HepG2 (cell line): ENCODE data around the gene PNPLA2. TPM values are rescaled to one million over a fixed set of nuclear protein-coding genes. Genes with fewer than 3 reads are reported as not detected.

ENCODE experiments used
- ADNP ChIP-seq: sonication (generic); formaldehyde crosslinking; IDR thresholded peaks from 2 replicates; pipeline ENCODE4 v1.4.0; 2020; ENCODE audit warnings: missing genetic modification reagents
- CBX2 ChIP-seq, 2 experiments: fragments of 200-600 bp in 1 of 2; sonication (generic); formaldehyde crosslinking in 1 of 2; IDR thresholded peaks; 2 replicates each; pipeline versions ENCODE4 v1.7.0 to v1.8.1; 2018 to 2022; ENCODE audit warnings: low read depth in 2 of 2, low read length in 1 of 2, mild to moderate bottlenecking in 1 of 2, missing genetic modification reagents in 1 of 2
- EEA1 ChIP-seq: sonication (generic); formaldehyde crosslinking; IDR thresholded peaks from 2 replicates; pipeline ENCODE4 v1.5.1; 2020; ENCODE audit warnings: mild to moderate bottlenecking, missing genetic modification reagents, borderline replicate concordance
- FOXK1 ChIP-seq: sonication (generic); formaldehyde crosslinking; IDR thresholded peaks from 2 replicates; pipeline ENCODE4 v1.4.0; 2020; ENCODE audit warnings: low read depth, missing genetic modification reagents, borderline replicate concordance
- HDAC1 ChIP-seq: sonication (generic); formaldehyde crosslinking; IDR thresholded peaks from 2 replicates; pipeline ENCODE4 v1.5.1; 2020; ENCODE audit warnings: mild to moderate bottlenecking, missing genetic modification reagents
- HHEX ChIP-seq: IDR thresholded peaks from 2 replicates; pipeline ENCODE4 v1.6.1; 2016; ENCODE audit warnings: control low read depth
- NAIF1 ChIP-seq: sonication (generic); formaldehyde crosslinking; IDR thresholded peaks from 2 replicates; pipeline ENCODE4 v1.5.0; 2020; ENCODE audit warnings: mild to moderate bottlenecking, missing genetic modification reagents, borderline replicate concordance
- NR2F6 ChIP-seq, 2 experiments: IDR thresholded peaks; 2 replicates each; pipeline ENCODE4 v1.6.1; 2016; ENCODE audit warnings: antibody characterized with exemption in 1 of 2, mild to moderate bottlenecking in 1 of 2
- PCBP2 ChIP-seq: fragments of 200-400 bp; formaldehyde crosslinking; optimal IDR thresholded peaks from 2 replicates; pipeline ENCODE3; 2018; ENCODE audit warnings: low read length, low read depth; ENCODE audit not compliant: poor library complexity, severe bottlenecking
- PHF21A ChIP-seq: sonication (generic); formaldehyde crosslinking; IDR thresholded peaks from 2 replicates; pipeline ENCODE4 v1.5.0; 2020; ENCODE audit warnings: mild to moderate bottlenecking, missing genetic modification reagents
- POLR2A ChIP-seq, 2 experiments: IDR thresholded peaks; 2 replicates each; pipeline ENCODE4 v1.6.1; 2011; ENCODE audit warnings: low read depth in 2 of 2, low read length in 2 of 2, mild to moderate bottlenecking in 1 of 2, moderate library complexity in 1 of 2; ENCODE audit not compliant: insufficient read depth in 1 of 2
- WIZ ChIP-seq: sonication (generic); formaldehyde crosslinking; IDR thresholded peaks from 2 replicates; pipeline ENCODE4 v1.5.1; 2020; ENCODE audit warnings: mild to moderate bottlenecking, missing genetic modification reagents
- ZNF569 ChIP-seq: sonication (generic); formaldehyde crosslinking; IDR thresholded peaks from 2 replicates; pipeline ENCODE4 v1.5.0; 2020; ENCODE audit warnings: mild to moderate bottlenecking, missing genetic modification reagents, moderate library complexity, borderline replicate concordance
- ZSCAN21 ChIP-seq: sonication (generic); formaldehyde crosslinking; IDR thresholded peaks from 2 replicates; pipeline ENCODE4 v1.8.0; 2022; ENCODE audit warnings: mild to moderate bottlenecking, missing genetic modification reagents, moderate library complexity, borderline replicate concordance
- ZSCAN29 ChIP-seq: sonication (generic); formaldehyde crosslinking; conservative IDR thresholded peaks from 2 replicates; pipeline ENCODE4 v1.4.0; 2020; ENCODE audit warnings: mild to moderate bottlenecking, missing genetic modification reagents
- polyA plus RNA-seq, 8 experiments: library from polyadenylated mRNA; depleted of rRNA in 3 of 8; stranded (reverse) in 7 of 8; unstranded in 1 of 8; fragments of >200 nt; fragmentation: Illumina TruSeq in 4 of 8; extraction: Trizol in 4 of 8; gene quantifications; 2 replicates each; pipeline versions ENCODE4 v1.2.1 to v1.2.3, GENCODE V29; 2011 to 2016; ENCODE audit warnings: low read depth in 4 of 8, missing spikeins in 1 of 8, mixed read lengths in 1 of 8; ENCODE audit not compliant: insufficient read depth in 1 of 8
- total RNA-seq, 5 experiments: library from RNA; depleted of rRNA; stranded (reverse); fragments of >200 nt; fragmentation: Illumina TruSeq; extraction: Trizol; gene quantifications; 2 replicates each; pipeline ENCODE4 v1.2.3, GENCODE V29; 2016; ENCODE audit warnings: low read depth in 1 of 5
- TF ChIP-seq, protein P1 (sequence below): sonication (generic); formaldehyde crosslinking; IDR thresholded peaks from 2 replicates; pipeline ENCODE4 v1.8.0; 2022; ENCODE audit warnings: mild to moderate bottlenecking, missing genetic modification reagents, borderline replicate concordance
- TF ChIP-seq, protein P2 (sequence below): IDR thresholded peaks from 2 replicates; pipeline ENCODE4 v1.6.1; 2016; ENCODE audit warnings: mild to moderate bottlenecking
- TF ChIP-seq, protein P3 (sequence below): fragments of 450-650 bp; IDR thresholded peaks from 2 replicates; pipeline ENCODE4 v1.6.1; 2016
- TF ChIP-seq, protein P4 (sequence below): sonication (generic); formaldehyde crosslinking; IDR thresholded peaks from 2 replicates; pipeline ENCODE4 v1.4.0; 2020; ENCODE audit warnings: missing genetic modification reagents

Gene PNPLA2
- total and polyA plus RNA-seq, 2 of the 13 experiments (the other 11 are each of a cell fraction or from before 2014, with no cell fraction given) = 10.5 to 43.2 TPM

DNA sequence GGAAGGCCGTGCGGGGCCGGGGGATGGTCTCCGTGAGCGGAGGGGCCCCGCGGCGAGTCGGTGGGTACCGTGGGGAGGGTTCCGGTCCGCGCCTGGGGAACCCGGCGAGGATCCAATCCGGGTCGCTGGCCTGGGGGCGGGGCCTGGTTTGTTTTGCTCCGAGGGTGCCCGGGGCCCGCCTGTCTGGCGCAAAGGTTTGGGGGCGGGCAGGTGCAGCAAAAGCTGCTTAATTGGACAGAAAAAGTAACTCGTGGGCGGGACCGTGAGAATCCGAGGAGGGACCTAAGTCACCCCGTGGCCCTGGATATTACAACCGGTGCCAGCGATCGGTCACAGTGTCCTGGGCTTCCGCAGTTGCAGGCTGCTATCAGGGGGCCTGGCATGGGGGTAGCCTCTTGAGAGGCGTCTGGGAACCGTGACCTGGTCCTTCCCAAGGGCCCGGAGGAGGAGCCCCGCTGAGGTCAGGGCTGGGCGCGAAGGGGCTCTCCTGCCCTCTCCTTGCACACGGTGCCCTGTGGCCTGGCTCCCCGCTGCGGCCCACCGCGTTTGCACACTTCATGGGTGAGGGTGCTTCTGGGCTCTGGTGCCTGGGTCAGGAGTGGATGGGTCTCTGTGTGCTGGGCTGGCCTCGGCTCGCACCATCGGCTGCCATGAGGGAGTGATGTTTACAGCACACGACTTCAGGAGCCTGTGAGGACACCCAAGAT, 1.4 kb downstream of the PNPLA2 start (continued):
- TF ChIP-seq PCBP2 (no peak), FOXK1 (CRISPR knock-in tag) (peak; percentile 26; the same call in 1 of the 2 replicates), ZSCAN29 (CRISPR knock-in tag) (no peak), HHEX (CRISPR knock-in tag) (no peak), HDAC1 (CRISPR knock-in tag) (peak; percentile 20; the same call in 1 of the 2 replicates), CBX2 (IDR thresholded peaks at IDR 0.05; ENCODE audit: low read depth, low read length) (no peak), CBX2 (CRISPR knock-in tag; IDR thresholded peaks at IDR 0.05; ENCODE audit: low read depth) (no peak), NAIF1 (no peak), PHF21A (0 out of 2 replicates have a peak, but pooled peaks have one; percentile 8), NR2F6 (IDR thresholded peaks at IDR 0.05) (no peak), NR2F6 (CRISPR knock-in tag; IDR thresholded peaks at IDR 0.05) (0 out of 2 replicates have a peak, but pooled peaks have one; percentile 13), ZSCAN21 (CRISPR knock-in tag) (no peak), ADNP (CRISPR knock-in tag) (no peak), EEA1 (CRISPR knock-in tag) (peak; percentile 31; the same call in 1 of the 2 replicates), ZNF569 (CRISPR knock-in tag) (no peak), POLR2A (IDR thresholded peaks at IDR 0.05; ENCODE audit: insufficient read depth in 1 of 2, low read depth in 2 of 2, low read length in 2 of 2) (peak in 1 of 2 experiments; percentile 66; a peak in 2 of 4 replicates), WIZ (no peak)
- TF ChIP-seq, protein P1, sequence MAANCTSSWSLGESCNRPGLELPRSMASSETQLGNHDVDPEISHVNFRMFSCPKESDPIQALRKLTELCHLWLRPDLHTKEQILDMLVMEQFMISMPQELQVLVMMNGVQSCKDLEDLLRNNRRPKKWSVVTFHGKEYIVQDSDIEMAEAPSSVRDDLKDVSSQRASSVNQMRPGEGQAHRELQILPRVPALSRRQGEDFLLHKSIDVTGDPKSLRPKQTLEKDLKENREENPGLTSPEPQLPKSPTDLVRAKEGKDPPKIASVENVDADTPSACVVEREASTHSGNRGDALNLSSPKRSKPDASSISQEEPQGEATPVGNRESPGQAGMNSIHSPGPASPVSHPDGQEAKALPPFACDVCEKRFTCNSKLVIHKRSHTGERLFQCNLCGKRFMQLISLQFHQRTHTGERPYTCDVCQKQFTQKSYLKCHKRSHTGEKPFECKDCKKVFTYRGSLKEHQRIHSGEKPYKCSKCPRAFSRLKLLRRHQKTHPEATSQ (CRISPR knock-in tag) = no peak
- TF ChIP-seq, protein P2, sequence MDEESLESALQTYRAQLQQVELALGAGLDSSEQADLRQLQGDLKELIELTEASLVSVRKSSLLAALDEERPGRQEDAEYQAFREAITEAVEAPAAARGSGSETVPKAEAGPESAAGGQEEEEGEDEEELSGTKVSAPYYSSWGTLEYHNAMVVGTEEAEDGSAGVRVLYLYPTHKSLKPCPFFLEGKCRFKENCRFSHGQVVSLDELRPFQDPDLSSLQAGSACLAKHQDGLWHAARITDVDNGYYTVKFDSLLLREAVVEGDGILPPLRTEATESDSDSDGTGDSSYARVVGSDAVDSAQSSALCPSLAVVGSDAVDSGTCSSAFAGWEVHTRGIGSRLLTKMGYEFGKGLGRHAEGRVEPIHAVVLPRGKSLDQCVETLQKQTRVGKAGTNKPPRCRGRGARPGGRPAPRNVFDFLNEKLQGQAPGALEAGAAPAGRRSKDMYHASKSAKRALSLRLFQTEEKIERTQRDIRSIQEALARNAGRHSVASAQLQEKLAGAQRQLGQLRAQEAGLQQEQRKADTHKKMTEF (CRISPR knock-in tag) = peak; percentile 10; the same call in 1 of the 2 replicates
- TF ChIP-seq, protein P3, sequence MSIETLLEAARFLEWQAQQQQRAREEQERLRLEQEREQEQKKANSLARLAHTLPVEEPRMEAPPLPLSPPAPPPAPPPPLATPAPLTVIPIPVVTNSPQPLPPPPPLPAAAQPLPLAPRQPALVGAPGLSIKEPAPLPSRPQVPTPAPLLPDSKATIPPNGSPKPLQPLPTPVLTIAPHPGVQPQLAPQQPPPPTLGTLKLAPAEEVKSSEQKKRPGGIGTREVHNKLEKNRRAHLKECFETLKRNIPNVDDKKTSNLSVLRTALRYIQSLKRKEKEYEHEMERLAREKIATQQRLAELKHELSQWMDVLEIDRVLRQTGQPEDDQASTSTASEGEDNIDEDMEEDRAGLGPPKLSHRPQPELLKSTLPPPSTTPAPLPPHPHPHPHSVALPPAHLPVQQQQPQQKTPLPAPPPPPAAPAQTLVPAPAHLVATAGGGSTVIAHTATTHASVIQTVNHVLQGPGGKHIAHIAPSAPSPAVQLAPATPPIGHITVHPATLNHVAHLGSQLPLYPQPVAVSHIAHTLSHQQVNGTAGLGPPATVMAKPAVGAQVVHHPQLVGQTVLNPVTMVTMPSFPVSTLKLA = peak; percentile 11; the same call in 1 of the 2 replicates
- TF ChIP-seq, protein P4, sequence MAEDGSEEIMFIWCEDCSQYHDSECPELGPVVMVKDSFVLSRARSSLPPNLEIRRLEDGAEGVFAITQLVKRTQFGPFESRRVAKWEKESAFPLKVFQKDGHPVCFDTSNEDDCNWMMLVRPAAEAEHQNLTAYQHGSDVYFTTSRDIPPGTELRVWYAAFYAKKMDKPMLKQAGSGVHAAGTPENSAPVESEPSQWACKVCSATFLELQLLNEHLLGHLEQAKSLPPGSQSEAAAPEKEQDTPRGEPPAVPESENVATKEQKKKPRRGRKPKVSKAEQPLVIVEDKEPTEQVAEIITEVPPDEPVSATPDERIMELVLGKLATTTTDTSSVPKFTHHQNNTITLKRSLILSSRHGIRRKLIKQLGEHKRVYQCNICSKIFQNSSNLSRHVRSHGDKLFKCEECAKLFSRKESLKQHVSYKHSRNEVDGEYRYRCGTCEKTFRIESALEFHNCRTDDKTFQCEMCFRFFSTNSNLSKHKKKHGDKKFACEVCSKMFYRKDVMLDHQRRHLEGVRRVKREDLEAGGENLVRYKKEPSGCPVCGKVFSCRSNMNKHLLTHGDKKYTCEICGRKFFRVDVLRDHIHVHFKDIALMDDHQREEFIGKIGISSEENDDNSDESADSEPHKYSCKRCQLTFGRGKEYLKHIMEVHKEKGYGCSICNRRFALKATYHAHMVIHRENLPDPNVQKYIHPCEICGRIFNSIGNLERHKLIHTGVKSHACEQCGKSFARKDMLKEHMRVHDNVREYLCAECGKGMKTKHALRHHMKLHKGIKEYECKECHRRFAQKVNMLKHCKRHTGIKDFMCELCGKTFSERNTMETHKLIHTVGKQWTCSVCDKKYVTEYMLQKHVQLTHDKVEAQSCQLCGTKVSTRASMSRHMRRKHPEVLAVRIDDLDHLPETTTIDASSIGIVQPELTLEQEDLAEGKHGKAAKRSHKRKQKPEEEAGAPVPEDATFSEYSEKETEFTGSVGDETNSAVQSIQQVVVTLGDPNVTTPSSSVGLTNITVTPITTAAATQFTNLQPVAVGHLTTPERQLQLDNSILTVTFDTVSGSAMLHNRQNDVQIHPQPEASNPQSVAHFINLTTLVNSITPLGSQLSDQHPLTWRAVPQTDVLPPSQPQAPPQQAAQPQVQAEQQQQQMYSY (CRISPR knock-in tag) = 0 out of 2 replicates have a peak, but pooled peaks have one; percentile 6
